AG08396 (cell line): Measurements from ENCODE around the gene P2RX7.
"Not testable (repeated sequence)": the region's sequence is repeated elsewhere in the genome, so short reads cannot be mapped to it uniquely, and the experiment has no call there.

Experiments used
- DNase-seq: peaks from one replicate; pipeline ENCODE4 v3.0.0; 2012; ENCODE audit warnings: low spot score, mixed read lengths

The P2RX7 gene

GRCh38 chr12:121172145-121172544 is 39.5 kb downstream of the P2RX7 start:
- no peak for DNase-seq

GRCh38 chr12:121175383-121176119 is 42.9 kb downstream of the P2RX7 start:
- no peak for DNase-seq

- DNase-seq: no peak
These were observed 44.3 kb downstream of the P2RX7 start for GRCh38 chr12:121176826-121177529.

GRCh38 chr12:121181181-121181580 is 48.5 kb downstream of the P2RX7 start:
- DNase-seq: no peak

GRCh38 chr12:121182222-121182893 is 49.7 kb downstream of the P2RX7 start:
- DNase-seq: no peak

- no peak for DNase-seq
These were observed 51.7 kb downstream of the P2RX7 start for GRCh38 chr12:121184425-121184824.

GRCh38 chr12:121184984-121185889 is 52.6 kb downstream of the P2RX7 start:
- no peak for DNase-seq

- no peak for DNase-seq
These were observed 54.1 kb downstream of the P2RX7 start for GRCh38 chr12:121186826-121187225.

- DNase-seq: no peak
These were observed 54.8 kb downstream of the P2RX7 start for GRCh38 chr12:121187501-121187900.

- no peak for DNase-seq
These were observed 55.6 kb downstream of the P2RX7 start for GRCh38 chr12:121188227-121188626.

- no peak for DNase-seq
These were observed 56.5 kb downstream of the P2RX7 start for GRCh38 chr12:121189131-121189530.

- no peak for DNase-seq
These were observed 57.0 kb downstream of the P2RX7 start for GRCh38 chr12:121189619-121190155.

- DNase-seq: peak; percentile 85
These were observed 57.9 kb downstream of the P2RX7 start for GRCh38 chr12:121190523-121191031.

GRCh38 chr12:121191151-121191550 is 58.5 kb downstream of the P2RX7 start:
- no peak for DNase-seq

GRCh38 chr12:121196902-121197301 is 64.2 kb downstream of the P2RX7 start:
- no peak for DNase-seq

GRCh38 chr12:121198949-121199348 is 66.3 kb downstream of the P2RX7 start:
- DNase-seq: no peak

GRCh38 chr12:121201140-121201539 is 68.5 kb downstream of the P2RX7 start:
- not testable (repeated sequence) for DNase-seq

- DNase-seq: no peak
These were observed 70.0 kb downstream of the P2RX7 start for GRCh38 chr12:121202407-121203355.

GRCh38 chr12:121203482-121203881 is 70.8 kb downstream of the P2RX7 start:
- no peak for DNase-seq

- DNase-seq: no peak
These were observed 72.8 kb downstream of the P2RX7 start for GRCh38 chr12:121205491-121205890.
